Heart left ventricle (tissue), 16 donors: ENCODE results near the gene PACS2. TPM values are rescaled to one million over a fixed set of nuclear protein-coding genes. Genes with fewer than 3 reads are reported as not detected.
A peak's percentile ranks its signal among the peaks of the same experiment; 100 is the strongest.

ENCODE experiments used
- ATAC-seq, 4 donors: fragments of 200-7000 bp; cut with Tn5 transposase; one replicate each; pipeline ENCODE4 v1.9.1; 2020 to 2022; ENCODE audit warnings: moderate library complexity in 4 of 4, mild to moderate bottlenecking in 3 of 4, moderate number of reproducible peaks in 1 of 4
- DNase-seq, 5 donors: peaks; one replicate each; pipeline ENCODE4 v3.0.0-alpha.2; 2020
- H3K27ac ChIP-seq, 12 donors: fragments of 200-600 bp; sonication (generic) in 4 of 12; one replicate each; pipeline versions ENCODE4 v1.5.0 to v1.8.0; 2016 to 2022; ENCODE audit warnings: mild to moderate bottlenecking in 2 of 12
- H3K27me3 ChIP-seq, 9 donors: fragments of 200-600 bp; sonication (generic) in 2 of 9; one replicate each; pipeline versions ENCODE4 v1.5.1 to v1.8.0; 2016 to 2022; ENCODE audit warnings: mild to moderate bottlenecking in 3 of 9
- H3K36me3 ChIP-seq, 9 donors: fragments of 200-600 bp; sonication (generic) in 2 of 9; one replicate each; pipeline versions ENCODE4 v1.5.0 to v1.8.0; 2018 to 2022; ENCODE audit warnings: mild to moderate bottlenecking in 2 of 9
- H3K4me1 ChIP-seq, 12 donors: fragments of 200-600 bp; sonication (generic) in 4 of 12; one replicate each; pipeline versions ENCODE4 v1.5.0 to v1.8.0; 2016 to 2022; ENCODE audit warnings: mild to moderate bottlenecking in 3 of 12
- H3K4me3 ChIP-seq, 12 donors: fragments of 200-600 bp; sonication (generic) in 4 of 12; one replicate each; pipeline versions ENCODE4 v1.5.0 to v1.8.0; 2017 to 2022; ENCODE audit warnings: mild to moderate bottlenecking in 9 of 12, moderate library complexity in 4 of 12
- H3K9me3 ChIP-seq, 12 donors: fragments of 200-600 bp; sonication (generic) in 4 of 12; one replicate each; pipeline versions ENCODE4 v1.5.0 to v1.8.0; 2016 to 2022; ENCODE audit warnings: mild to moderate bottlenecking in 1 of 12
- CTCF ChIP-seq, 12 donors: fragments of 200-600 bp; sonication (generic) in 4 of 12; IDR thresholded peaks; one replicate each; pipeline versions ENCODE4 v1.5.0 to v1.8.0; 2018 to 2022; ENCODE audit warnings: antibody characterized with exemption in 12 of 12, mild to moderate bottlenecking in 5 of 12
- POLR2A ChIP-seq, 2 donors: fragments of 450-650 bp; IDR thresholded peaks; one replicate each; pipeline ENCODE4 v1.6.1; 2017; ENCODE audit warnings: antibody characterized with exemption in 2 of 2, mild to moderate bottlenecking in 2 of 2, moderate library complexity in 2 of 2
- WGBS, 4 donors: extraction: QIAGEN DNeasy Blood & Tissue Kit in 2 of 4; methylation state at CpG; one replicate each; pipeline versions ENCODE4 v1.1.5 to v1.1.7; 2013 to 2018; 5-methylcytosine and 5-hydroxymethylcytosine counted together
- intact Hi-C, 10 donors: fragments of 100-400 bp; cut with DNase I; formaldehyde crosslinking; loops; one replicate each; pipeline versions ENCODE4 v1.11.1 to v1.14.2; 2022
- polyA plus RNA-seq, 2 donors: library from polyadenylated mRNA; stranded (reverse); fragments of 200-250 nt; gene quantifications; one replicate each; pipeline ENCODE4 v1.2.3, GENCODE V29; 2013
- total RNA-seq, 9 donors: library from RNA; depleted of rRNA in 2 of 9; stranded (reverse); fragments of >200 nt in 2 of 9; fragmentation: NEBNext Ultra II Directional in 3 of 9; extraction: Animal tissue kit (Norgen Biotek cat#: 25700) in 3 of 9; gene quantifications; one replicate each; pipeline versions ENCODE4 v1.1.0 to v1.2.4, GENCODE V29; 2016 to 2023
- donor health status: ischemic (EF 13 %, LVEDD 7.1; RV severe dilation, severe dysfunction).
- donor health status: healthy with polysubstance abuse.
- donor health status: DM: no; HTN: yes; CAD: no.
- donor health status: DM: no; HTN: no; CAD: no.
- donor health status: ischemic (EF 25% LVEDD 6.9; RV normal size, moderate dysfunction).
- donor health status: ischemic (EF 25% LVEDD 5.7; RV mildly dilated, moderate dysfunction).
- donor health status: healthy.
- donor health status: DM: yes; HTN: yes; CAD: no.
- donor health status: ischemic (EF 35%, LVEDD 5.7; RV mildly dilated, moderate dysfunction).
- donor health status: nonischemic (EF 11% LVEDD 7.7; RV severe dilation, severe dysfunction).
- donor health status: DM: yes; HTN: yes; CAD: no.
- donor health status: PGD.
- donor health status: ischemic (EF 29% LVEDD 5.4; RV normal size, mild dysfunction).
- donor health status: nonischemic (EF 23%, LVEDD 6.1; RV moderate dilation, normal function).

PACS2 gene
- total and polyA plus RNA-seq, 11 donors: 47.3 to 90.3 (median 60.8) TPM

GRCh38 chr14:105395538-105395854 lies 80.9 kb downstream of the PACS2 start:
- no peak overlapping the region for H3K4me3 ChIP-seq
- H3K4me1 ChIP-seq: peaks cover 0 to 49% (median 23%) of the 10 kb centered on the region in 12 donors
- H3K9me3 ChIP-seq: no peaks in the 10 kb centered on the region
- no peaks in the 10 kb centered on the region for H3K27me3 ChIP-seq
- intact Hi-C loops: loop anchor here in 1 of 10 donors (5.0 kb wide), 1 partner anchor 82 kb away; no protein-coding TSS in a partner anchor
- no peak overlapping the region for H3K27ac ChIP-seq
- no peak for TF ChIP-seq CTCF (IDR thresholded peaks at IDR 0.05)
- no peak for TF ChIP-seq POLR2A (IDR thresholded peaks at IDR 0.05)
- WGBS, 4 donors: 94 to 97% (median 97%) methylated on average over 8 of the region's 8 CpGs
- DNase-seq: peak in 1 of 5 donors; percentile 22
- H3K36me3 ChIP-seq: peaks cover 0 to 25% (median 5%) of the 10 kb centered on the region in 9 donors
- no peak for ATAC-seq

GRCh38 chr14:105397350-105397931 lies 82.9 kb downstream of the PACS2 start:
- H3K27ac ChIP-seq: peak overlapping the region in 11 of 12 donors; percentile 74 to 97 (median 91)
- H3K4me3 ChIP-seq: peak overlapping the region in 11 of 12 donors; percentile 74 to 95 (median 84)
- ATAC-seq: no peak
- H3K27me3 ChIP-seq: no peaks in the 10 kb centered on the region
- DNase-seq: peak in 4 of 5 donors; percentile 18 to 53 (median 30)
- TF ChIP-seq POLR2A (IDR thresholded peaks at IDR 0.05) (no peak), CTCF (IDR thresholded peaks at IDR 0.05) (no peak)
- peaks cover 0 to 13% (median 0%) of the 10 kb centered on the region in 12 donors for H3K9me3 ChIP-seq
- H3K4me1 ChIP-seq: peaks cover 0 to 43% (median 23%) of the 10 kb centered on the region in 12 donors
- H3K36me3 ChIP-seq: peaks cover 0 to 32% (median 10%) of the 10 kb centered on the region in 9 donors
- intact Hi-C loops: loop anchor here in 1 of 10 donors (5.0 kb wide), 1 partner anchor 80 kb away; no protein-coding TSS in a partner anchor
- WGBS, 4 donors: 69 to 85% (median 79%) methylated on average over 10 to 13 of the region's 13 CpGs

- no peaks in the 10 kb centered on the region for H3K27me3 ChIP-seq
- intact Hi-C loops: loop anchor here in 2 of 10 donors (1.0 to 5.0 kb wide), 3 partner anchors 17 to 92 kb away; no protein-coding TSS in a partner anchor
- DNase-seq: peak; percentile 92 to 96 (median 95)
- H3K4me3 ChIP-seq: peak within 1 kb of the TSS; percentile 74 to 99 (median 85)
- peak within 1 kb of the TSS; percentile 74 to 97 (median 91) for H3K27ac ChIP-seq
- H3K36me3 ChIP-seq: peaks cover 0 to 26% (median 10%) of the 10 kb centered on the region in 9 donors
- peaks cover 0 to 15% (median 0%) of the 10 kb centered on the region in 12 donors for H3K9me3 ChIP-seq
- H3K4me1 ChIP-seq: peaks cover 0 to 42% (median 23%) of the 10 kb centered on the region in 12 donors
- TF ChIP-seq POLR2A (IDR thresholded peaks at IDR 0.05) (peak in 1 of 2 donors; percentile 78), CTCF (IDR thresholded peaks at IDR 0.05) (peak in 10 of 12 donors; percentile 7 to 53 (median 42))
- 1 to 2% (median 1%) methylated on average over 32 to 77 of the region's 77 CpGs for WGBS, 4 donors
- peak; percentile 74 to 94 (median 90) for ATAC-seq
Observed at GRCh38 chr14:105398044-105398725, 83.6 kb downstream of the PACS2 start, which contains the start of gene TEX22. Gene TEX22, plus strand, starts transcription at chr14:105398538. Its CDS starts 803 bp downstream, at chr14:105399341.
